HL-60 (cell line): ENCODE measurements around the gene NUDT3.

Source experiments
- DNase-seq, 2 experiments: peaks; one replicate each; pipeline ENCODE4 v3.0.0-alpha.2; 2010 to 2020; ENCODE audit warnings: low read depth in 1 of 2, low spot score in 1 of 2
- H3K27ac ChIP-seq: fragments of 250-450 bp; sonication (Bioruptor Pico); replicated peaks from 2 replicates; pipeline ENCODE4 v1.5.1; 2020; ENCODE audit warnings: mild to moderate bottlenecking, moderate library complexity
- H3K27me3 ChIP-seq: fragments of 250-450 bp; sonication (Bioruptor Pico); 2 replicates; pipeline ENCODE4 v1.5.1; 2021; ENCODE audit warnings: mild to moderate bottlenecking, moderate library complexity; ENCODE audit not compliant: insufficient read depth, poor library complexity, severe bottlenecking
- H3K4me3 ChIP-seq: replicated peaks from 2 replicates; pipeline ENCODE4 v1.5.1; 2011; ENCODE audit warnings: mild to moderate bottlenecking, control low read depth, low read length; ENCODE audit not compliant: insufficient read depth
- GABPA ChIP-seq: IDR thresholded peaks from 2 replicates; pipeline ENCODE4 v1.6.1; 2012; ENCODE audit warnings: low read depth
- POLR2AphosphoS5 ChIP-seq: IDR thresholded peaks from 2 replicates; pipeline ENCODE4 v1.6.1; 2012; ENCODE audit warnings: low read depth
- SPI1 ChIP-seq: IDR thresholded peaks from 2 replicates; pipeline ENCODE4 v1.6.1; 2012; ENCODE audit warnings: low read depth, mild to moderate bottlenecking, borderline replicate concordance
- TF ChIP-seq, protein P1 (sequence below): IDR thresholded peaks from one replicate; pipeline ENCODE4 v1.5.1; 2011; ENCODE audit warnings: low read length, control low read depth, inconsistent platforms; ENCODE audit not compliant: insufficient read depth
- TF ChIP-seq, protein P2 (sequence below): IDR thresholded peaks from 2 replicates; pipeline ENCODE4 v1.6.1; 2012; ENCODE audit warnings: low read depth; ENCODE audit not compliant: insufficient replicate concordance

NUDT3 gene

DNA sequence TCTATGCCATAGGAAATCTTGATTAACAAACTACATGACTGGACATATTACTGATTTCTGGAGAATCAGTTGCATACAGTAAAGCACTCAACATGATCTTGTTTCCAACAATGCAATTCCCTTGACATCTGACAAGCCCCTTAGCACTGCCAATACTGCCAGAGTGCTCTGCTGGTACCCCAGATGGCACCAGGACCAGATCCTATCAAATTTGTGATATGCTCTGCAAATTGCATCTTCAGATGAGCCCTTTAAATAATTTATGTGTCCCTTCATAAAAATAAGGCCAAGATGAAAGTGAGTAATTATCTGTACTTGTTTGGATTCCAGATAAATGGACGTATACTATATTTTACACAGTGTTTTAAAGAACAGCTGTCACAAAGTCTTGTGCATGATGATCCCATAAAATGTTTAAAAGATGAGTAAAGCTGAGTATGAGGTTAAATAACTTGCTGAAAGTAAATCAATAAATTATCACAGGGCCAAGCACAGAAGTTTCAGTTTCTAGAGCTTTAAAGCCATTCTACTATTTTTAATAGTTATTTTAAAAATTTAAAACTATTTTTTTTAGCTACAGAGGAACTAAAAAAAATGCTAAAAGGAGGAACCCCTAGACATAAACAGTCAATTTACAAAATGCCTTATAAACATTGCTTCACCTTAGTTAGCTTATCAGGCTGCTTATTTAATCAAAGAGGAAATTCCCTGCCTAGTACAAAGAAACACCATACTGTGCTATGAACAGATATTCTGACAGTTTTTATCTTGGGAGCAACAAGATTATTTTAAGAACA lies 42.1 kb downstream of the NUDT3 start:
- DNase-seq = no peak
- Histone ChIP-seq H3K4me3 (no peak overlapping the region), H3K27me3 (no peaks in the 10 kb centered on the region), H3K27ac (no peak overlapping the region)
- no peak for TF ChIP-seq SPI1
- TF ChIP-seq, protein P1, sequence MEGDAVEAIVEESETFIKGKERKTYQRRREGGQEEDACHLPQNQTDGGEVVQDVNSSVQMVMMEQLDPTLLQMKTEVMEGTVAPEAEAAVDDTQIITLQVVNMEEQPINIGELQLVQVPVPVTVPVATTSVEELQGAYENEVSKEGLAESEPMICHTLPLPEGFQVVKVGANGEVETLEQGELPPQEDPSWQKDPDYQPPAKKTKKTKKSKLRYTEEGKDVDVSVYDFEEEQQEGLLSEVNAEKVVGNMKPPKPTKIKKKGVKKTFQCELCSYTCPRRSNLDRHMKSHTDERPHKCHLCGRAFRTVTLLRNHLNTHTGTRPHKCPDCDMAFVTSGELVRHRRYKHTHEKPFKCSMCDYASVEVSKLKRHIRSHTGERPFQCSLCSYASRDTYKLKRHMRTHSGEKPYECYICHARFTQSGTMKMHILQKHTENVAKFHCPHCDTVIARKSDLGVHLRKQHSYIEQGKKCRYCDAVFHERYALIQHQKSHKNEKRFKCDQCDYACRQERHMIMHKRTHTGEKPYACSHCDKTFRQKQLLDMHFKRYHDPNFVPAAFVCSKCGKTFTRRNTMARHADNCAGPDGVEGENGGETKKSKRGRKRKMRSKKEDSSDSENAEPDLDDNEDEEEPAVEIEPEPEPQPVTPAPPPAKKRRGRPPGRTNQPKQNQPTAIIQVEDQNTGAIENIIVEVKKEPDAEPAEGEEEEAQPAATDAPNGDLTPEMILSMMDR = no peak

DNA sequence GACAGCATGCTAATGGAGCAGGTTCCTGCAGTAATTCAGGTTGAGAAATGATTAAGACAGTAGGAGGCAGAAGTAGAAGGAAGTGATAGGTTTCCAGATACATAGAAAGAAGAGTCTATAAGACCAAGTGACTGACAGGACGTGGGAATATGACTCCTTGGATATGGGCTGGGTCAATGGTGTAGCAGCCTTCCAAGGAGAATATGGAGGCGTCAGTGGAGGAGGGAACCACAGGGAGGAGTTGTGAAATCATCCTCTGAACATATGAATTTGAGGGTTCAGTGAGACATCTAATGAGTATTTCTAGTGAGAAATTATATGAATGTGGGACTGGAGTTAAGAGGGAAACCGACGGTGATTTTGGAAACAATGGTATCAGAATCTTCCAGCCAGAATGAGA lies 43.3 kb downstream of the NUDT3 start:
- Histone ChIP-seq H3K27ac (no peak overlapping the region), H3K27me3 (no peaks in the 10 kb centered on the region), H3K4me3 (no peak overlapping the region)
- DNase-seq = no peak
- no peak for TF ChIP-seq GABPA
- TF ChIP-seq, protein P1 = no peak
- no peak for TF ChIP-seq POLR2AphosphoS5
- TF ChIP-seq, protein P2, sequence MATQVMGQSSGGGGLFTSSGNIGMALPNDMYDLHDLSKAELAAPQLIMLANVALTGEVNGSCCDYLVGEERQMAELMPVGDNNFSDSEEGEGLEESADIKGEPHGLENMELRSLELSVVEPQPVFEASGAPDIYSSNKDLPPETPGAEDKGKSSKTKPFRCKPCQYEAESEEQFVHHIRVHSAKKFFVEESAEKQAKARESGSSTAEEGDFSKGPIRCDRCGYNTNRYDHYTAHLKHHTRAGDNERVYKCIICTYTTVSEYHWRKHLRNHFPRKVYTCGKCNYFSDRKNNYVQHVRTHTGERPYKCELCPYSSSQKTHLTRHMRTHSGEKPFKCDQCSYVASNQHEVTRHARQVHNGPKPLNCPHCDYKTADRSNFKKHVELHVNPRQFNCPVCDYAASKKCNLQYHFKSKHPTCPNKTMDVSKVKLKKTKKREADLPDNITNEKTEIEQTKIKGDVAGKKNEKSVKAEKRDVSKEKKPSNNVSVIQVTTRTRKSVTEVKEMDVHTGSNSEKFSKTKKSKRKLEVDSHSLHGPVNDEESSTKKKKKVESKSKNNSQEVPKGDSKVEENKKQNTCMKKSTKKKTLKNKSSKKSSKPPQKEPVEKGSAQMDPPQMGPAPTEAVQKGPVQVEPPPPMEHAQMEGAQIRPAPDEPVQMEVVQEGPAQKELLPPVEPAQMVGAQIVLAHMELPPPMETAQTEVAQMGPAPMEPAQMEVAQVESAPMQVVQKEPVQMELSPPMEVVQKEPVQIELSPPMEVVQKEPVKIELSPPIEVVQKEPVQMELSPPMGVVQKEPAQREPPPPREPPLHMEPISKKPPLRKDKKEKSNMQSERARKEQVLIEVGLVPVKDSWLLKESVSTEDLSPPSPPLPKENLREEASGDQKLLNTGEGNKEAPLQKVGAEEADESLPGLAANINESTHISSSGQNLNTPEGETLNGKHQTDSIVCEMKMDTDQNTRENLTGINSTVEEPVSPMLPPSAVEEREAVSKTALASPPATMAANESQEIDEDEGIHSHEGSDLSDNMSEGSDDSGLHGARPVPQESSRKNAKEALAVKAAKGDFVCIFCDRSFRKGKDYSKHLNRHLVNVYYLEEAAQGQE = no peak
- no peak for TF ChIP-seq SPI1

DNA sequence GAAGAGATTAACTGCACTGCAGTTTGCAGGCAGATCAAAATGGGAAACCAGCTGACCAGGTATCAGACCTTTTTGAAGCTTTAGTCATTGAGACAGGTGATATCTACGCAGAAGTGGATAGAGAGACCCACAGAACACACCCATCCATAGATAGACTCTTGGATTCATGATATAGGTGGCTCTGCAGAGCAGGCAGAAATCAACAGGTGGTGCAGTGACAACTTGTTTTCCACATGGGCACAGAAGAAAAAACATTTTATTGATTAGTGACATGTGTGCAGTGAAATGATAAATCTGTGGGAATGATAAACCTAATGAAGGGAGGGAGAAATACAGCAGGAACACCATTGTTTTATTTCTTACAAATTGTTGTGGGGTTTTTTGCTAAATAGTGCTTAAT lies 45.2 kb downstream of the NUDT3 start:
- no peak for TF ChIP-seq POLR2AphosphoS5
- TF ChIP-seq SPI1 = no peak
- TF ChIP-seq, protein P1 = no peak
- TF ChIP-seq, protein P2 = no peak
- no peak for TF ChIP-seq GABPA

More for the DNA sequence above, 45.2 kb downstream of the NUDT3 start:
- DNase-seq = no peak
- Histone ChIP-seq H3K27ac (no peak overlapping the region), H3K4me3 (no peak overlapping the region), H3K27me3 (no peaks in the 10 kb centered on the region)
